AML-193 (cell line): Measurements from ENCODE around the gene ANKMY1.

Experiments used
- DNase-seq, 2 experiments: peaks; one replicate each; lab custom pipeline; 2025; lab: John Stamatoyannopoulos, UW

ANKMY1 gene

DNA sequence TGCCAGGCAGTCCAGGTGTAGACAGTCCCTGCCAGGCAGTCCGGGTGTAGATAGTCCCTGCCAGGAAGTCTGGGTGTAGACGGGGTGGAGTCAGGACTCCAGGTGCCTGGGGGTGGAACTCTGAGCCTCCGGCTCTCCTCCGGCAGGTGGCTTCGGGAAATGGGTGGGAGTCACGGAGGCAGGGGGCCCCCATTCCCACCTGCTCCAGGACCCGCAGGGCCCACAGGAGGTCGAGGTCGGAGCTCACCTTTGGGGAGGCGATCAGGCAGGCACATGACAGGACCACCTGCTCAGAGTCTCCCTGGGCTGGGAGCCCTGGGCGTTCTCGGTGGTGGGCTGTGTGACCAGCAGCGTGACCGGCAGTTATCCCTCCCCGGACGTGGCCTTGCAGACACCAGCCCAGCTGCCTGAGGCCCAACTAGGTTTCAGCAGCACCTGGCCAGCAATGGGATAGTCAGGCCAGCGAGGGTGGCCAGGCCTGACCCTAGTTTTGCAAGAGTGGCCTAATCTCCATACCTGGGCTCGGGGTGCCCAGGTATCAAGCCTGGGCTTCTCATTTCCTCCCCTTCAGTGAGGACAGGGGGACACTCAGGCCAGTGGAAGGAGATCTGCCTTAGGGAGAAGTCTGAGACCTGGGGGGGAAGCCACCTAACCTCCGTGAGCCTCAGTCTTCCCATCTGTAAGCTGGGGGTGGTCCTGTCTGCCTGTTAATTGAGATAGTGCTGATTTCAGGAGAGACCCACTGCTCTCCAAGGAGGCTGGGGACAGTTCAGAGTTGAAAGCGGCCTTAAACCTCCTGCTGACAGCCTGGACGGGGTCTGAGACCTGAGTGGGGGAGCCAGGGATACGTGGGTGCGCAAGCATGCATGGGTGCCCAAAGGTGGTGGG, 109.2 kb downstream of the ANKMY1 start:
- DNase-seq = no peak

DNA sequence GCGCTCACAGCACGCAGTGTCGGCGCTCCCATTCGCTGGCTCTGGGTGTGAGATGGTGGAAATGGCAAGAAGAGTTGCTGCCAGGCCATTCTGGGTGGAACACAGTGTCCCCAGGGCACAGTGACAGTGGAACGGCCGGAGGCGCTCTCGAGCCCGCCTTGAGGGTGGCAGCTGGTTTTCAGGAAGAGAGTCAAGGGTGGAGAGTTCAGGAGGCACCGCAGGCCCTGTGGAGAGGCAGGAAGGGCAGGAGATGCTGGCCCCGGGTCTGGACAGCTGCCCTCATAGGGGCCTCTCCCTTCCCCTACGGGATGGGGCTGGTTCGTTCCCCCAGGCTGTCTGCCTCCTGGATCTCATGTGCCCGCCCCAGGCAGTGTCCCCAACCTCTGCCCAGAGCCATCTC, 109.9 kb downstream of the ANKMY1 start:
- DNase-seq = no peak

DNA sequence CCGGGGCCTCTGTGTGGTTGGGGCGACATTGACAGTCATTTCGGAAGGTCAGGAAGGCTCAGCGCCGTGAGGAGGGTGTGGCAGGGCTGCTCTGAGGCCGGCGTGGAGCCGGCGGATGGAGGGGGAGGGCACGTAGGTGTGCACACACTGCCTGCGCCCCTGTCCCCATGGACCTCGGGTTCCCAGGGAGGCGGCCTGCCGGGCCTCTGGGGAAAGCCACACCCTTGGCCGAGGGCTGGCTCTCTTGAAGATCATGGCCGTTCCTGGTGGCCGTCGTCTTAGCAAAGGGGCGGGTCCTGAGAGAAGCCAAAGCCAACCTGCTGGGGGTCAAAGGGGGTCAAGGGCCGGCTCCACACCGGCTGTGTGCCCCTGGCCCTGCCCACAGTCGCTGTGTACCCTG, 110.5 kb downstream of the ANKMY1 start:
- no peak for DNase-seq

DNA sequence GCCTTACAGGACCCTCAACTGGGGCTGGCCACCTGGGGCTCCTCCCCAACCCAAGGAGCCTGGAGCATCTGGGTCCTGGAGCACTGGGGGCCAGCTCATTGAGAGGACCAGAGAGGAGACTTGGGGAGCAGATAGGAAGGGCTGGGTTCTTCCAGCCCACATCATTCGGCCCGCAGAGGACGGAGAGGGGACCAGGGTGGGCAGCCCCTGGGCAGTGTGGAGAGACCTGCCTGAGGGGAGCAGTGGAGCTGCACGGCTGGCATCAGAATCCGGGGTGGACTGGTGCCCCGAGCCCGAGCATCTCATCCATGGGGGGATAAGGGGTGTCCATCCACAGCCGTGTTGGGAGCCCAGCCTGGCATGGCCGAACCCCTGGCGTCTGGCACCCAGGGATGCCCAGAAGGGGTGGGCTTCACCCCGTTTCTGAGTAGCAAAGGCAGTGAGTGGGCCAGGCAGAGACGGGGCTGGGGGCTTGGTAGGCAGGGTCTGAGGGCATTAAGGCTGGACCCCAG, 111.1 kb downstream of the ANKMY1 start:
- no peak for DNase-seq

DNA sequence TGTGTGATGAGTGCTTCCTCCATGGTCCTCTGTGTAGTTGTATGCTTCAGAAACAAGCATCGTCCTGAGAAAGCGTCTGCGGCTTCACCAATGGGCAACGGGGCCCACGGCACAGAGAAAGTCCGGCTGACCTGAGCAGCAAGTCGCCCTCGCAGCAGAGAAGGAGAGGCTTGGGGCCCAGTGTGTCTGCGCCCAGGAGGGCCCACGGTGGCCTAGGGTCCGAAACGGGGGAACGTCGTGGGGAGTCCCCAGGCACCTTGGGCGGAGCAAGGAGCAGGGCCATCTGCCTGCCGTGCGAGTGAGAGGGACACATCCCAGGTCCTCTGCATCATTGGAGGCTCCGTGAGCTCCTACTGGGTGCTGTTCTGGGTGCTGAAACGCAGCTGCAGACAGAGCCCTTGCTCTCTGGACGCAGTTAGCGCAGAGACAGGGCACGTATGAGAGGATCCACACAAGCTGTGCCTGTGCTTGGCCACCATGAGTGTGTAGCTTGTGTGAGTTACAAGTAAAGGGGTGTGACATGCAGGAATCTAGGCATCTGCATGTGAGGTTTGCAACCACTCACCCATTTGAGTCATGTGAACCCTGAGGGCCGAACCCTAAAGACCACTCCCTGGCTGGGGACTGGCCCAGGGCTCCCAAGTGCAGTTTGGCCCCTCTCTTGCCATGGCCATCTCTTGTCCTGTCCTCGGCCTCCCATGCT, 111.7 kb downstream of the ANKMY1 start:
- no peak for DNase-seq

DNA sequence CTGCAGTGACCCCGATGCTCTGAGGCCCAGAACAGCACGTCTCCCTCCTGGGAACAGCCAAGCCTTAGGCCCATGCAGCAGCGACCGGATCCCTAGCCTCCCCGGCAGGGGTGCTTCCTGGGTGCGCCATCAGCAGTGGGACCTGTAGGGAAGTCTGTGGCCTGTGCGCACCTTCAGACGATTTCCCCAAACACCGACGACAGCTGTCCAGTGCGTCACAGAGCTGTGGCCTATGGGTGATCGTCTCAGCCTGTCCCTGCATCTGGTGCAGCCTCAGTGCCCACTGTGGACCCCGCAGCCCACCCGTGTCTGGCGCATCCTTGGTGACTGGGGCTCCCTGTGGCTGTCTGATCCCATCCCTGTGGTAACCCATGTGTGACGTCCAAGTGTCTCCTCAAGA, 113.3 kb downstream of the ANKMY1 start:
- no peak for DNase-seq

DNA sequence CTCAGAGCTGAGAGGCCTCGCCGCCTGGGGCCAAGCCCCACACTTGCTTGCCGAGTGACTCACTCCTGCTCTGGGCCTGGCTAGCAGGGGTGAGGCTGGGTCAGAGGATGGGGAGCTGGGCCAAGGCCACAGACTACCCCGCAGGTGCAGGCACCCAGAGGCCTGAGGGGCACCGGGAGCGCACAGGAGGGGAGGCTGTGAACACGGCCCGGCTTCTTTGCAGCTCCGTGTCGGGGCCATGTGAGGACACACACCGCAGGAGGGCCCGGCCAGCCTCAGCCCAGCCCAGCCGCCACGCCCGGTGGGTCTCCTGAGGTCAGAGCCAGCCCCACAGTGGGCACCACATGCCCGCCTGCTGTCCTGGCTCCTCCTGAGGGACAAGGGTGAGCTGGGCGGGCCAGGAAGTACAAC, 113.9 kb downstream of the ANKMY1 start:
- DNase-seq = no peak

DNA sequence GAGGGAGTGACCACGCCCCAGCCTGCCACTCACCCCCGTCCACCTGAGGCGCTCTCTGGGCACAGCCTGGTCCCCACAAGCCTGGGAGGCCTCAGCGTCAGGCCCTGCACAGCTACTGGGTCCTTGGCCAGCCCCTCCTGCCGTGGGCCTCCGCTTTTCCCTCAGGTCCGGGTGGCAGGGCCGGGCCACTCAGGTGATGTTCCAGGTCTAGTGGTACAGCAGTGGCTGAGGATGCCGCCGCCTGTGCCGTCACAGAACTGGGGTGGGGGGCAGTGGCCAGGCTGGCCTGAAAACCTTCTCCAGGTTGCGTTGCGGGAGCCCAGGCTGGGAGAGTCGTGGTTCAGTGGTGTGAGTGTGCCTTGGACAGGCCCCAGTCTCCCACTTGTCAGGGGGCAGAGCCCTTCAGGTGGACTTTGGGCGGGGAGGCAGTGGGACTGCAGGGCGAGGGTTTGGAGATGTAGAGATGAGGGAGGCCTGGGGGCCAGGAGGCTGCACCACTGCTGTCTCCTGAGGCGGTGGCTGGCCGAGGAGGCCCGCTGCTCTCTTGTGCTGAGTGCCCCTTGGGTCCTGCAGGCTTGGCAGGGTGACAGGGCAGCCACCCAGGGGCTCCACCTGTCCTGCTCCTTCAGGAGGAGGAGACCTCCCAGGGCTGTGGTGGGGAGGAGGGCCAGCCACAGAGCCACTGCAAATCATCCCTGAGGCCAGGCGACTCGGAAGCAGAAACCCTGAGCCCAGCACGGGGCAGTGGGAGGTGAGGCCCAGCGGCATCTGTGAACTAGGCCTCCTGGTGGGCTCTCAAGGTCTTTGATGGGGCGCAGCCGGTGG, 114.7 kb downstream of the ANKMY1 start:
- DNase-seq = no peak

DNA sequence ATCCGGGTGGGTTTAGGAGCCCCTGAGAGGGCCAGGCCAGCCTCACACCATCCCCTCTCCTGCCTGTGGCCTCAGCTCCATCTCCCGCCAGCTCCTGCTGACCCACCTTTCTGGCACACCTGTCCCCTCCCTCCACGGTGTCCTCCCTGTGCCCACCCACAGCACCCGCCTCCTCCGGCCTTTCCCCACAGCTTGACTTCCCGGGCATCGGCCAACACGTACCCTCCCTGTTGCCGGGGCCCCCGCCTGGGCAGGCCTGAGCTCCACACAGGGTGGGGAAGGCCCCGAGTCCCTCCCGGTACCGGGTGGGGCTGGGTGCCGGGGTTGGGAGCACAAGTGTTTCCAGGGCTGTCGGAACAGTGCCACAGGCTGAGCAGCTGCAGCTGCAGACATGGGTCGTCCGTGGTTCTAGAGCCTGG, 115.8 kb downstream of the ANKMY1 start:
- DNase-seq = no peak

DNA sequence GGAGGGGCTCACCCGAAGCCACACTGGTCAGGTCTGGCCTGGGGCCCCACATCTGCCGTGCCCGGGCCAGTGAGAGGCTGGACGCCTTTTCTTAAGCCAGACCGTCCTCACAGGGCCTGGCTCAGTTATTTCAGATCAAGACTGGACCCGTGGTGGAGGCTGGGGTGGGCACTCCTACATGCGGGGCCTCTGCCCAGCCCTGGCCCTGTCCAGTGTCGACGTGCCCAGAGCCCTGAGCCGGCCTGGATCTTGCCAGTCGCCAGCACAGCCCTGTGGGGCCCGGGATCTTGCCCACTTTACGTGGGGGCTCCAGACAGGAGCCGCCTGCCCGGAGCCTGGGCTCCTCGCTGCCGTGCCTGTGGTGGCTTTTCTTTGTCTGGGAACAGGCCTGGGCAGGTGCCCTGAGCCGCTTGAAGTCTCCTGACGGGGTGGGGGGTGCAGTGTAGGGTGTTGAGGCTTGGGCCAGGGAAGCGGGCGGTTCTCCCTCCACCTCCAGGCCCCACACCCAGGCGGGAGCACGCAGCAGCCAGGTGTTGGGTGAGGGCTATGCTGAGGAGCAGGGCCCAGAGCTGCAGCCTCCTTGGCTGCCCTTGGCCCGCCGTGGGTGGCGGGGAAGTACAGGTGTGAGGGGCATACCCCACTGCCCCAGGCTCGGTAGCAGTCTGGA, 116.3 kb downstream of the ANKMY1 start:
- DNase-seq = no peak

DNA sequence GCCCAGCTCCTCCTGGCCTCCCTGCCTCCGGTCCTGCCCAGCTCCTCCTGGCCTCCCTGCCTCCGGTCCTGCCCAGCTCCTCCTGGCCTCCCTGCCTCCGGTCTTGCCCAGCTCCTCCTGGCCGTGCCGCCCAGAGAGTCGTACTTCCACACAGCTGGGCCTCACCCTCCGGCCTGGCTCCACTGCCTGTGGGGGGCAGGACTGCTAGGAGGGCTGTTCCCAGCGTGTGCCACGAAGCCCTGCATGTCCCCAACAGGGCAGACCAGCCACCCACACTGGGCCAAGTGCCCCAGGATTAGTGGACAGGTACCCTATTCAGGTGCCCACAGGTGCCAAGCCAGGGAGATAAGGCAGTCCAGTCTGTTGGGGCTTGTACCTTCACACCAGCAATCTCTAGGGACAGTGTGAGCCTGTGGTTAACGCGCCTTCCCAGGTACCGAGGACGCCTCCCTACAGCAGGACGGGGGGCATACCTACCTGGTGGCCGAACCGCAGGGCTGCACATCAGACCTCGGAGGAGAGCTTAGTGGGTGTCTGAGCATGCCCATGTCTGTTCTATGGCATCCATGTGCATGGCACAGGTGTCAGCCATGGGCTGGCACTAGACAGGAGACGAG, 117.0 kb downstream of the ANKMY1 start:
- DNase-seq = no peak

DNA sequence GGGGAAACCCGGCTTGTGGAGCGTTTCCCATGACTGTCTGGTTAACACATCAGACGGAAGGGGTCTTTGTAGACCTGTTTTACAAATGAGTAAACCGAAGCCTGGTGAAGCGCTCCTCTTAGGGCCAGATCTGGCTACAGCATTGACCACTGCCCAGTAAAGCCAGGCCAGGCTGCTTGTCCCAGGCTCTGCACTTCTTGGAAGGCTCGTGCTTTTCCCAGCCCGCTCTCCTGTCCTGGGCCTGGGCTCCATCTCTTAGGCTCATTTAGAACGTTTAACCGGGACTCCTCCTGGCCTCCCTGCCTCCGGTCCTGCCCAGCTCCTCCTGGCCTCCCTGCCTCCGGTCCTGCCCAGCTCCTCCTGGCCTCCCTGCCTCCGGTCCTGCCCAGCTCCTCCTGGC, 117.5 kb downstream of the ANKMY1 start:
- no peak for DNase-seq

DNA sequence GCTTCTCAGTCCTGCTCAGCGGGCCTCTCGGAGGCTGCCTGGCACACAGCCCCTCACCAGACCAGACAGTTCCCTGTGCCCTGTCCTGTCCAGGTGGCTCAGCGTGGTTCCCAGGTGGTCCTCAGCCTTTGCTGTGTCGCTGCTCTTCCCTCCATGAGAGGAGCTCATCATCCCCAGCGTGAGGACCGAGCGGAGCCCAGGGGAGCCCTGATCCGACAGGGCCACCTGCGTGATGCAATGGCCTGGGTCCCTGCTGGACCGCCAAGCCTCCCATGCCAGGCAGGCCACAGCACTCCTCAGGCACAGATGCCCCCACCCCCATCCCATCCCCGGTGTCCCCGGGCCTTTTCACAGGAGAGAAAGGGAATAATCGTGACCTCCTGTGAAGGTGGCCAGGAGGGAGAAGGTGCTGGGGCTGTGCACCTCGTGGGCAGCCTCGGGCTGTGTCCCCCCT, 118.1 kb downstream of the ANKMY1 start:
- no peak for DNase-seq

DNA sequence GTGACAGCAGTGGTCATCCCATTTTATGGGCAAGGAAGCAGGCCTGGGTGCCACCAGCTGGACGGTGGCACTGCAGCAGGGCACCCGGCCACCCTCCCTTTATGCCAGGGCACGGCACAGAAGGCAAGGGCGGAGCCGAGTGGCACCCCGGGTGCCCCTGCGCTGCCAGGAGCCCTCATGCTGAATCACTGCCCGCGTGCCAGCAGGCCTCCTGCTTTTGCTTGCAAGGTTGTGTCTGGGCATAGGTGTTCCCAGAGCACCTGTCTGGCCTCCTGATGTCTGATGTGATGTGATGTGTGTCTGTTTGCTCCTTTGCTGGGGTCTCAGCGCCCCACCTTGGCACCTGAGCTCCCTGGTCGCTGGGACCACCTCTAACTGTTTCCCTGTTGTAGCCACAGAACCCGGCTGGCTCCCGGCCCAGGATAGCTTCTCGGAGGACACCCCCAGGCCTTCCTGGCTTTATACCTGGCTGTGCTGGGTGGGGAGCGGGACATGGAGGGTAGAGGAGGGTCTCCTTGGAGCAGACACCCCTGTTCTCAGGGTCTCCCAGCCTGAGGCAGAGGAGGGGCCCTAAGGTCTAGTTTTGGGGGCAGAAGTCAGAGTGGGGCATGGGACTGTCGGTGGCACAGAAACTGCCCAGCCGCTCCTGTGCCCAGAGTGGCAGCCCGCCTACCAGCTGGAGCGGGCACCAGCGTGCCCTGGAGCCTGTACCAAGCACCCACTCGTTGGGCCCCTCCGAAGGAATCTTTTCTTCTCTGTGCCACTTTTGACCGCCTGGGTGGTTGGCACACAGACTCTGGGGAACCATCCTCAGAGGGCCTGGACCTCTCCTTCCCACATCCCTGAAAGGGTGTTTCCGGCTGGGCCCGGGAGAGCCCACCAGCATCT, 118.7 kb downstream of the ANKMY1 start:
- DNase-seq = no peak

DNA sequence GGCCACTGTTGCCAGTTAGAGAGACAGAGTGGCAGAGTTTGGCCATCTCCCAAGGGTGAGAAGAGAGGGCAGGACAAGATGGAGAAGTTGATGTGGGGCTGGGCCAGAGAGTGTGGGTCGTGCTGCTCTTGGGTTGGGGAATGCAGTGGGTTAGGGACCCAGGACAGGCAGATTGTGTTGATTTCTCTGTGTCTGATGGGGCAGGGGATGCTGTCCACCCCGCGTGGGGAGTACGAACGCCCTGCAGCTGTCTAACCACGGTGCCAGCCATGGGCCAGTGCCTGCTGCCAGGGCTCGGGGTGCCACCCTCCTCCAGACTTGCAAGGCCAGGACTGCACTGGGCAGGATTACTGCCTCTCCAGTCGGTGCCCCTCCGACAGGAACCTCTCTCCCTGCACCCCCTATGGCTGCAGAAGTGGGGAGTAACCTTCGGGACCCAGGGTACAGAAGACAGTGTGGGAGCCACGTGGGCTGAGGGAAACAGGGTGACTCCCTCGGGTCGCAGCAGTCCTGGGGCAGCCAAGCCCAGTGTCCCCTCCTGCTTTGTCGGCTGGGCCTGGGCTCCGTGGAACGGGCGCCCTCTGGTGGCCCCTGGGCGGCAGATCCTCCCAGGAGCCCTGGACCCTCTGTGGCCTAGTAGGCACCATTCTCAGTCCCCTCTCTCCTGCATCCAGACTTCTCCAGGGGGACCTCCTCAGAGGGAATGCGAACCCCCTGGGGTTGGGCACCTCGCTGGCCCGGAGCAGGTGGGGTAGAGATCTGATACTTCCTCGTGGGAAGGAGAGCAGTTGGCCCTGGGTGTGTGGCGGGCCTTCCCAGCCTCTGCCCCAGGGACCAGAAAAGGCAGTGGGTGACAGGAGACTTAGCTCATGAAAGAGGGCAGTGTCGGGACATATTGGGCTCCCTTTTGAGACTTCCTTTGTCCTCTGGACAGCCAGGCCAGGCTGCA, 119.7 kb downstream of the ANKMY1 start:
- DNase-seq = peak; percentile 32 to 35

DNA sequence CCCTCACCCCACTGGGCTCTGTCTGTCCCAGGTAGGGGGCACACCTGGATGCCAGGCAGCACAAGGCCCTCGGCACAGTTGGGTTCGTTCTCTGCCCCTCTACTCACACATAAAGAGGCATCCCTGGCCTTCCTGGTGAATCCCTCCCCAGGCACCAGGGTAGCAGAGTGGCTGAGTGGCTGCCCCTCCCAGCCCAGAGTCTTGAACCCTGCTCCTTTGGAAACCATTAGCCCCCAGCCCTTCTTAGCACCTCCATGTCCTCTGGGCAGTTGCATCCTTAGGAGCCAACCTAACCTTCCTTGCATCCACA, 120.3 kb downstream of the ANKMY1 start:
- DNase-seq = no peak

DNA sequence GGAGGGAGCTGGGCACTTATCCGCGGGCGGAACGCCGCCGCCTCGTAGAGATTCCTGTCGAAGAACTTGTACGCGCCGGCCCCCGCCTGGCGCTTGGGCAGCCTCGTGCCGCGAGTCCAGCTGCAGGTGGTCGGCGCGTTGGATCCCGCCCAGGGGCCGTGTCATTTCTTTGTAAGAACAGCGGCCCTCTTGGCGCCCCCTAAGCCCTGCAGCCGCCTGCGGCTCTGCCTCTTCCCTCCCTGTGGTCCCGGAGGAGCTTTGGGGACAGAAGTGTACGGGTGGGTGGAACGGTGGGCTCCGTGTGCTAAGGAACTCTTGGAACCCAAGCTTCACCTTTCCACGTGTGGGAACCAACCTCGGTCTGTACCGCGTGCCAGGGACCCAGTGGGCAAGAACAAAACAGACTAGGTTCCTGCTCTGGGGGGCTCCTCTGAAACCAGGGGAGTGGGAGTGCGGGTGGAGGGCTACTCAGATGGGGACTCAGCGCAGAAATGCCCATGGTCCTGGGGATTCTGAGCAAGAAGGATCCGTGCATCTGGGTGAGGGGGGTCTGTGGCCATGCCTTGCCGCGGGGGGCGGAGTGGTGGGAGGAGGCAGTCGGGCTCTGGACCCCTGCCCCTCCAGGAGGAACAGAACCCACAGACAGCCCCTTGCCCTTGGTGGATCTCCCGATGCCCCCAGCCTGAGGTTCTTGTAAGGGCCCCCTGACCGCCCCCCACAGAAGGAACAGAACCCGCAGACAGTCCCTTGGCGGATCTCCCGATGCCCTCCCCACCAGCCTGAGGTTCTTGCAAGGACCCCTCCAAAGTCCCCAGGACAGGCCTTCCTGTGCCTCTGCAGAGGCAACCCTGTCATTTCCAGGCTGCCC, 120.9 kb downstream of the ANKMY1 start:
- no peak for DNase-seq
